HG02840 (cell line): ENCODE data around the gene CD83.

Experiments used
- ATAC-seq: cut with Tn5 transposase; IDR thresholded peaks from one replicate; pipeline ENCODE4 v1.9.1; 2021; ENCODE audit warnings: mild to moderate bottlenecking, moderate library complexity, moderate number of reproducible peaks; ENCODE audit not compliant: unreplicated experiment, low FRiP score

CD83 gene

DNA sequence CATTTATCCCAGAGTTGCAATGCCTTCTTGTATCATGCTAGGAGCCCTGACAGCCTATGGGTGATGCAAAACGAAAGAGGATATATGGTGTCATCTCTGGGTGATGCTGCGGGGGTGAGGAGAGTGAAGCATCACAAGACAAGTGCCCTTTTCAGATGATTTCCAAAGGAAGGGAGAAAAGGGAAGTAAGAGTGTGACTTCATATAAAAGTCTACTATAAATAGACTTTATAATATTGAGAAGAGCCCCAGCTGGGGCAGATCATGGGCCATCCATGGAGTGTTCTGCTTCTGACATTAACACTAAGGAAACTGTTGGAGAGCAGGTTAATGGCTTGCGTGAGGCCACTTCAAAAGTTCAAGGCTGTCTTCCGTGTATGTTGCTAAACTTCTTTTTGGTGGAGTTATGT lies 4.4 kb downstream of the CD83 start:
- ATAC-seq: peak; percentile 51

DNA sequence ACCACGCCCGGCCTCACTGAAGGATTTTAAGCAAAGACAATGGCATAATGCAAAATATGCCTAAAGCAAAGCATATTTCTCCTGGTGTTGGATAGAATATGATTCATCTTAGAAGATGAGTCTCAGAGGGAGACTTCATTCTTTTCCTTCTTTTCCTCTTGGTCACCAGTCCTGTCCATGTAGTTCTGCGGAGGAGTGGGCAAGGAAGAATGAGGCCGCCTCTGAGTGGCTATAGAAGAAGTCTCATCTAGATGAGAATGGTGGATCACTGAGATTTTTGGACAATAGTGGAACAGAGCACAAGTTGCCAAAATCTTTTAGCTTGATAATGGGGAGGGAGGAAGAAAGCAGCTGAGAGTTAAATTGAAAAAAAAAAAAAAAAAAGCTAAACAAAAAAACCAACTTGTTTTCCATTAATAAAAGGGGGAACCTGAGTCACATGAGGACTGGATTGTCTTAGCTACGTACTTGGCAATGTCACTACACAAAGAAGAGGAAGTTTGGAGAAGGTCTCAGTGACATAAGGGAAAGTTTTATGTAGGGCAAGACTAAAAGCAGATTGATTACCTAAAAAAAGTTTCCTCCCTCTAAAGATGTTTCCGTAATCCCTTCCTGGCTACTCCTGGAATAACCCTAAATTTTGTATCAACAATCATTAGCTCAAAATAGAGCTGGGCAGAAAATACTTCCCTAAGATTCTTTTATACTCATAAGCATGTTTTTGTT lies 6.0 kb downstream of the CD83 start:
- ATAC-seq: no peak

DNA sequence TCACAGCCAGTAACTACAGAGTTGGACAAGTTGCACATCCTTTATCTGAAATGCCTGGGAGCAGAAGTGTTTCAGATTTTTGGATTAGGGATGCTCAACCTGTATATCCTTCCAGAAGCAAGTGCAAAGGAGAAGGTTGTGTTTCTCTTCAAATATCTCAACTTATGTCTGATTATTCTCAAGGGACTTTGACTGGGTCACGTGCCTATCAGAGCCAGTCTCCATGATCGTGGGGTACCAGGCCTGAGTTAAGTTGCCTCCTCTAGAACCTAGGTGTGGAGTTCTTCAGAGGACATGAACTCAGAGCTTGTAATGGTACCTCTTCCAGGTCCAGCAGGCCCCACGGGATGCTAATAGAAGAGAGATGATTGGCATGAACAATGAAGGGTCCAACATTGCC lies 7.8 kb downstream of the CD83 start:
- ATAC-seq: no peak

DNA sequence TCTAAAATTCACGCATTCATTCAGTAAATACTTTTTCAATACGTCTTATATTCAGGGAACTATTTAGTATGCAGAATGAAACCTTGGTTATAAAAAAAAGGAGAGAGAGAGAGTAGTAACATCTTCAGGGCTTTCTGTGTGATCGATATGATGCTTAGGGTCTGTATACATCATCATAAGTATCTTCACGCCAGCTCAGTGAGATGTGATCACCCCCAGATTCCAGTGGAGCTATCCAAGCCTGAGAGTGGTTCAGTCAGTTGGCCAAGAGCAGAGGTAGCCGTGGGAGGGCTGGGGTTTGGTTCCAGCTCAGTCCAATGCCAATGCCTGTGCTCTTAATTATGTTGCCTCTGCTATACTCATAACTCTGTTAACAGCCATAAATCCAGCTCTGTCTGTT lies 8.6 kb downstream of the CD83 start:
- no peak for ATAC-seq

DNA sequence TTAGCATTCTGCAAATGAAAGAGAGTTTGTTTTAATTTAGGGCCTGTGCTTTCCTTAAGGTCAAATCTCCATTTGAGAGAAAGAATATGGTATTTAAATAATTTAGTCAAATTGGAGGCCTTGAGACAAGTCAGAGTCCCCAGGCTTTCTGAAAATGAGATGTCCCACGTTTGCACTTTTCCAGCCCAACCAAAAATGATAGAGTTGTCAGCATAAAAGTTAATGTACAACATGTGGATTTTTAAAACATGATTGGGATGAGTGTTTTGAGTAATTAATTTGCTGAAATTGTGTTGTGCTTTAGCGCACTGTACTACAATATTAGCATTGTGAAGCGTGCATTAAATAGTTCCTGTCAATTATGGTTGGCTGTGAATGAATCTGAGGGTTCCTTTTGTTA lies 10.0 kb downstream of the CD83 start:
- no peak for ATAC-seq

DNA sequence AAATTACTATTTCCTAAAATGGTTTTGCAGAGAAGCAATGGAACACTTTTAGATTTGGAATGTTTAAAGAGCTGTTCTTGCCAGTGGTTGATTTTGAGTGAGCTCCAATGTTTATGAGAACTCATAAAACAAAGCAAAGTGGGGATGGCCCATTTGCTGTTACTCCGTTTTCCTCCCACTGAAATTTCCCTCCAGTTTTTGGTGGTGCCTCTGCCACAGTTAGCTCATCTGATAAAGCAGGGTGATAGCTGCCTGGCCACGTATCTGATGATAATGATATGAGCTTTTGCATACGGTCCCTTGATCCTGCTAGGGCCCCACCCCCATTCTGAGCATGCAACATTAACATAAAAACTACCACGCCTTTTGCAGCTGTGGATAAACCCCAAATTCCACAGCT lies 10.4 kb downstream of the CD83 start:
- no peak for ATAC-seq

DNA sequence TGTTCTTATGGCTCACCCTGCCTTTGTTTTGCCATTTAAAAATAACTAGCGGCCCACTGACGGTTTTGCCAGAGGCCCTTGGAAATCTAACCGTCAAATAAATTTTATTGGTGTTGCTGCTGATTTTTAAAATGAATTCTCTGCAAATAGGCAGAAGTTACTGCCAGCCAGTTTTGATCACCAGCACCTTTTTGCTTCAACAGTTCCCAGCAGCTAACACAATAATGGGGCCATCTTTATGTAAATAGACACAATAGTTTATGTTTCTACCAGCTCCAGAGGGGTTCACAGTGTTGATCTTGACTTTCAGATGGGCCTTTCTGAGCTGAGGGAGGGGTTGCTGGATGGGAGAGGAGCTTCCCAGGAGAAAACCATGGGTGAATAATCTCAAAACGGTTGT lies 11.2 kb downstream of the CD83 start:
- no peak for ATAC-seq

DNA sequence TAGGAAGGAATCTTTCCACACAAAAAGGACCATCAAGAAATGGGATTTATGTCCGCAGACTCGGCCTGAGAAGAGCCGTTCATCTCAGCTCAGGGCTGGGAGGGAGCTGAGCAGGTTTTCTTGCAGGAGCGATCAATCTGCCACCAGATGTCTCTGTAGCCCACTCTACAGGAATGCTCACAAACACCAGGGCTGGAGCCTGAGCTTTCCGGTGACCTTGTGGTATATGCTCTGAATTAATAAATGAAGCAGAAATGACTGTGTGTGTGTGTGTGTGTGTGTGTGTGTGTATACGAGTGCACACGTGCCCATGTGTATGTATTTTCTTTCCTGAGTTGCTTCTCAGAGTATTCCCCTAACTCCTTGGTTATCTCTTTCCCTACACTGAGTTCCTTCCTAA lies 12.0 kb downstream of the CD83 start:
- ATAC-seq: no peak

DNA sequence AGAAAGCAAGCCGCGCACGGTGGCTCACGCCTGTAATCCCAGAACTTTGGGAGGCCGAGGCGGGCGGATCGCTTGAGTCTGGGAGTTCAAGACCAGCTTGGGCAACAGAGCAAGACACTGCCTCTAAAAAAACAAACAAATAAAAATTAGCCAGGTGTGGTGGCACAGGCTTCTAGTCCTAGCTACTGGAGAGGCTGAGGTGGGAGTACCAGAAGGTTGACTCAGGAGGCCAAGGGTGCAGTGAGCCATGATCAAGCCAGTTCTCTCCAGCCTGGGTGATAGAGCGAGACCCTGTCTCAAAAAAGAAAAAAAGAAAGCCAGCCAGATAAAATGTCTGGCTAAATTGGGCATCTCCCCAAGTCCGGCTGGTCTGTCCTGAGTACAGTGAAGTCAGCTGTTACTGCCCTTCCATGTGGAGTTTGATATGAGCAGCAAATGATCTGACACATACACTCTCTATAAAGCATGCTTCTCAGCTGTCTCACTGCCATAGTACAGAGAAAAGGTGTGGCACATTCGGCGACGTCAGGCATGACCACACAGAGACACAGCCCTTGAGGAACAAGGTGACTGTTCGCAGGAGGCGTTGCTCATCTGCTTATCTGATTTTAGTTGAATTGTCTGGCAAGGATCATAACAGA lies 13.0 kb downstream of the CD83 start:
- no peak for ATAC-seq

DNA sequence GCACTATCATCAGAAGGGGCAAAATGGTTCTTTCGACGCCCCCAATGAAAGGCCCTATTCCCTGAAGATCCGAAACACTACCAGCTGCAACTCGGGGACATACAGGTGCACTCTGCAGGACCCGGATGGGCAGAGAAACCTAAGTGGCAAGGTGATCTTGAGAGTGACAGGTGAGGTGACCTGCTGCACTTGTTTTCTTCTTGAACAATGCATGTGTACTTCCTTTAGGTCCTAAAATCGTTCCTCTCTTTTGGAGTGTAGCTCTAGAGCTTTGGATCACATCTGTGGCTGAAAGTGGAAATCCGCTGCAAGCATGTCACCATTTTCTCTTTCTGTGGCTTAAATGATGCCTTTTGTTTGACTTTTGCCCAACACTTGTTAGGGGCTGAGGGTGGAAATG lies 14.0 kb downstream of the CD83 start:
- ATAC-seq: no peak

DNA sequence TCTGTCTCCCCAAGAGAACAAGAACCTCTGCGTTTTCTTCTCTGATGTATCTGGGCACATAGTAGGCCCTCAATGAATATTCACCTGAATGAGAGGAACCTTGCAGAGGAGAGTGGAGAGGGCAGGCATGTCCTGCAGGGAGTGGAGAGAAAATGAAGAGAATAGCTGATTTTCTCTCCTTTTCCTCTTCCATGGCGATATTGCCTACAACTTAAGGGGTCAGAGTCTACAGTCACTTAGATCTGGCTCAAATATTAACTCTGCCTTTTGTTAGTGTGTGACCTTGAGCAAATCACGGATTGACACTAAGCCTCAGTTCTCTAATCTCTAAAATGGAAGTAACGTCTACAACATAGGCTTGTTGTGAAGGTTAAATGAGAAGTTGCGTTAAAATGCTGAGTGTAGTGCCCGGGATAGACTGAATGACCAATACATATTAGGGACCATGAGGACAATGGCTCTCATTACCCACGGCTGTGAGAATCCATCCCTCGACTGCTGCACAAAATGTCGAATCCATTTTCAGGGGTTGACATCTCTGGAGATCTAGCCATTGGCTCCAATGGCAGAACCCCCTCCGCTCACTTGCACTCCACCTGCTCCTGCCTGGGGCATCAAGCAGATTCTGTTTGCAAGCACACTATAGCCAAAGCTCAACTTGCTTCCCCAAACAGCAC lies 14.8 kb downstream of the CD83 start:
- ATAC-seq: no peak

DNA sequence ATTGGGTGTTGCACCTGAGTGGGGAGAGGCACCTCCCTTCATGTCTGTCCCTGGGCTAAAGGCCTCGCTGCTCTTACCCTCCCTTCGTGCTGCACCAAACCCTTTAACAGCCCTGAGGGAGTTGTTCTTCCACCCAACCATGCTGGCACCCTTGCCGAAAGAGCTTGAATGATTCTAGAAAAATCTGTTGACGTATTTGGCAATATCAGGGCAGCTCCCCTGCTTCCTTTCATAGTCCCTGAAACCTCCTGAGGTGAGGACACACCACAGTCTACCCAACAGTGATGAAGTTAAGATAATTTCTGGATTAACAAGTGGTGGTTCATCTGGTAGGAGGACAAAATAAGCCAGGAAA lies 15.3 kb downstream of the CD83 start:
- ATAC-seq: no peak

DNA sequence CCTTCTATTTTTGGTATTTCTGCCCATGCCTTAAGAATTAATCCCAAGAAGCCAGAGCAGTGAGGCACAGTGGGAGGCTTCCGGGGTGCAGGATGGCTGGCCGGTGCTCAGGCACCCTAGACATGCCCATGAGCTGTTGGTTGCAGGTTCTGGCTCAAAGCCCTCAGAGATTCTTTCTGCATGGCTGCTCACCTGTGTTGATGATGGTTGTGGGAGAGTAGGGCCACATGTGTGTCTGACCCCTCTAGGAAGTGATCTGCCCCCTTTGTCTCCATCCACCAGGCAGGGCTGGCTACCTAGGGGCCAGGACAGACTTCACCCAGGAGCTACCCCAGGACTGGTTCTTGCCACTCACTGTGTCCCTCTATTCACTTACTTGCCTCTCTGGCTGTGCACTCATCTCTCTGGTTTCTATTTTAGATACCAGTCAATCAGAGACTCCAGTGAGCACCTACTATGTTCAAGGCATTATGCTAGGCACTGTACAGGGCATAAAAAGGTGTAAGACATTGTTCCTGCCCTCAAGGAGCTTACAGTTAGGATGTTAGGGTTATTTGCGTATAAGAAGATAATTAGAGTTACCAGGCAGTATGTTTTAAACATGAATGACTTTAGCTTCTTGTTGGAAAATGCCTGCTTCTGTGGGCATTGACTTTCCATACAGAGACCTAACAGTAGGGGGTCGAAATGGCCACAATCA lies 16.8 kb downstream of the CD83 start:
- no peak for ATAC-seq

DNA sequence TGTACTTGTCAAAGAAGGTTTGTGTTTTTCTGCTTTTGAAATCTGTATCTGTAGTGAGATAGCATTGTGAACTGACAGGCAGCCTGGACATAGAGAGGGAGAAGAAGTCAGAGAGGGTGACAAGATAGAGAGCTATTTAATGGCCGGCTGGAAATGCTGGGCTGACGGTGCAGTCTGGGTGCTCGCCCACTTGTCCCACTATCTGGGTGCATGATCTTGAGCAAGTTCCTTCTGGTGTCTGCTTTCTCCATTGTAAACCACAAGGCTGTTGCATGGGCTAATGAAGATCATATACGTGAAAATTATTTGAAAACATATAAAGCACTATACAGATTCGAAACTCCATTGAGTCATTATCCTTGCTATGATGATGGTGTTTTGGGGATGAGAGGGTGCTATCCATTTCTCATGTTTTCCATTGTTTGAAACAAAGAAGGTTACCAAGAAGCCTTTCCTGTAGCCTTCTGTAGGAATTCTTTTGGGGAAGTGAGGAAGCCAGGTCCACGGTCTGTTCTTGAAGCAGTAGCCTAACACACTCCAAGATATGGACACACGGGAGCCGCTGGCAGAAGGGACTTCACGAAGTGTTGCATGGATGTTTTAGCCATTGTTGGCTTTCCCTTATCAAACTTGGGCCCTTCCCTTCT lies 18.4 kb downstream of the CD83 start:
- ATAC-seq: no peak

DNA sequence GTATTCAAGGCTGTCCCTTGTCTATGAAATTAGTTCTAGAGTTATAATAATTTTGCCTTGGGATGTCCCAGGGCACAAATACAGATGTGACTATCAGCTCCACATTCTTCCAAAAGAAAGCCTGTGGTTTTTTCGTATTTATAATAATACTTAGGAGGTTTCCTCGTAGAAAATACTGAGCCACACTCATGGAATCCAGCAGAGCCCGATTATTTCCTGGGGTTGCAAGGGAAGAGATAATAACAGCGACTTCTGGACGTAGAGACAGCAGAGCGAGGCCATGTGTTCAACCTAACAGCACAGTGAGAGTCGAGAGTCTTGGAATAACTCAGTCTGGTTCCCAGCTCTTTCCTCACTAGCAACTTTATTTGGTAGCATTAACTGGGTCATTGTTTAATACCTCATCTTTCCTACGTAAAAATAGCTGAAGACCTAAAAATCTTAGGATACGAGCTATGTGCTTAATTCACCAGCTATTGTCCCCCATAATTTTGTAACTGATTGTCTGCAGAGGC lies 21.2 kb downstream of the CD83 start:
- no peak for ATAC-seq

DNA sequence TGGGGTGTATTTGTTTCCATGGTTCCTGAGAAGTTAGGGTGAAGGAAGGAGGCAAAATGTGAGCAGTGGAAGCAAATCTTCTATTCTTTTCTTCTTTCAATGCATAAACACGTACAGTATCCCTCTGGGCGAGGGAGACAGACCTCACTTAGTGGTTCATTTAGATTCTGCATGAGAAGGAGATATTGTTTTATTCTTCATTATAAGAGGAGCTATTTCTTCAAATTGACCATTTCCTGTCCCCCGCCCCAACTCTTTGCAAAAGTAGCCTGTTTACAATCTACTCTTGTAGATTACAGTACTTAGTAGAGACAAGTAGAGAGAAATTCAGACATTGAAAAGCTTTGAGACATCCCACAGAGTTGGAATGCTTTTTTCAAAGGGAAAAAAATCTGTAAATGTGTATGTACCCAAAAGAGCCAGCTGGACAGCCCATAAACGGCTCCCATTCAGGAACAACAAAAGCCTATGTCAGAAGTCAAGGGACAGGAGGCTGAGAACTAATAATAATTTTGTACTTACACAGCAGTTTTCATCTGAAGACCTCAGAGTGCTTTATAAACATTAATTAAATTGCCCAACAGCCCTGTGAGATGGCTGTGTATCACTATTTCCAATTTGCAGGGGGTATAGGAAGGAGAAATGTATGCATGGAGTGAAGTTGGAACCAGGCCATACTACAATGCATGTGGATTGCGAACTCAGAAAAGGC lies 23.9 kb downstream of the CD83 start:
- no peak for ATAC-seq

DNA sequence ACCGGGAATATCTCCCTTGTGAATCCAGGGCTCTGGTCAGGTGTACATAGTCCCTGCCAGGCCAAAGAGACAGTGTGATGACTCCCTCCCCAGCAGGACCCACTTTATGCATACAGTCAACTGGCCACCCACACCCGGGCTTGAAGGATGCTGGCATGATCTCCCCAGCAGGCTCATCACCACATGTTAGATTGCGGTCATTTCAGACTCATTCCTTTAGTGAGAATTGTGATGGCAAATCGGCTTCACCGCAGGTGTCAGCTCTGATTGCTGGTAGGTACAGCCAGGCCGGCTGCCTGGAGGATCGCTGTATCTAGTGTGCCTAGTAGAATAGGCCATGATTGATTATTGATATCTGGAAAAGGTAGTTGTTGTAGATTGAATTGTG lies 24.5 kb downstream of the CD83 start:
- ATAC-seq: no peak

DNA sequence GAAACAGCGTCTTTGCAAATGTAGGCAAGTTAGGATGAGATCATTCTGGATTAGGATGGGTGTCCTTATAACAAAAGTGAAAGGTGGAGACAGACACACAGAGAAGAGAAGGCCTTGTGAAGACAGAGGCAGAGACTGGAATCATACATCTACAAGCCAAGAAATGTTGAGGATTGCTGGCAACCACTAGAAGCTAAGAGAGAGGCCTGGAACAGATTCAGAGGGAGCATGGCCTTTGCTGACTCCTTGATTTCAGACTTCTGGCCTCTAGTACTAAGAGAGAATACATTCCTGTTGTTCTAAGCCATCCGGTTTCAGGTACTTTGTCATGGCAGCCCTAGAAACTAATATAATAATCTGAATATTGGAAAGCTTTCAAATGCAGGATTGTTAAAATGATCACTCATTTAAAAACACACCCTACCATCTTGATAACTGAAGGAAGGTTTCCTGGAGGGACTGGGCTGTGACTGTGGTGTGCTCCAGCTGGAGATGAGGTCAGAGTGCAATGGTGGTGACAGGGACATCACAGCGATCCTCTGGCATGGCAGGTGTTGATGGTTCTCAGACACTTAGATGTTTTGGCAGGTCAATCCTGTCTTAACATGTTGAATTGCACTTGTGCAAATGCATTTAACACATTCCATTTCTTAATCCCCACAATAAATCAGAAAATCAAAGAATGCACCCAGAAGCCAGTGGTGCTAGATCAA lies 25.1 kb downstream of the CD83 start:
- no peak for ATAC-seq

DNA sequence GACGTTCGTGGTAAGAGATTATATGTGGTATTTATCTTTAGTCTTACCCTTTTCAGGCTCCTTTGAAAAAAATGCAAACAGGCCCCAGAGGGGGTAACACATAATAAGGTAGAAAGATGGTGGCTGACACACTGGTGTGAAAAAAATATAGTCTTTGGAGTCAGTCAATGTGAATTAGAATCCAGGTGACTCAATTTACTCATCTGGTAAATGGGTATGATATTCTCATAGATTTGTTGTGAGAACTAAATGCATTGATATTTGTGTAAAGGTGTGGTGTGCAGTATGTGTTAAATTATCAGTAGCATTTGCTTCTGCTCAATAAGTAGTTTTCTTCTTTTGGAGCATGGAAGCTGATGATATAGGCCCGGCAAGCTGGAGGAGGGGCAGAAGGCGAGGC lies 25.7 kb downstream of the CD83 start:
- ATAC-seq: no peak
